WI38 (cell line): ENCODE measurements around the gene TNS2.

ENCODE experiments used
- H3K4me3 ChIP-seq: 2 replicates; pipeline ENCODE4 v1.5.1; 2011; ENCODE audit warnings: low read depth, mild to moderate bottlenecking, control low read depth, low read length
- CTCF ChIP-seq: IDR thresholded peaks from 2 replicates; pipeline ENCODE4 v1.5.1; 2012; ENCODE audit warnings: low read depth, mild to moderate bottlenecking, control low read depth, low read length

Gene TNS2

GRCh38 chr12:53113951-53114350 is 64.1 kb downstream of the TNS2 start:
- H3K4me3 ChIP-seq: no peak overlapping the region
- TF ChIP-seq CTCF: no peak
